Activated naive CD4-positive, alpha-beta T cell treated with anti-CD3 and anti-CD28 coated beads, Interleukin-2, amount 10 ng/mL, durations not matched to agents 5 hours and 36 hours (primary cell): ENCODE data around the gene ZNF426. TPM values are rescaled to one million over a fixed set of nuclear protein-coding genes. Genes with fewer than 3 reads are reported as not detected.

Source experiments
- total RNA-seq, 2 experiments: library from RNA; stranded (reverse); gene quantifications; one replicate each; pipeline ENCODE4 v1.2.3, GENCODE V29; 2021

The ZNF426 gene
- 10 to 100 TPM; 15.5 to 16.5 TPM for total RNA-seq

GRCh38 chr19:9538183-9539058, at the start of gene ZNF426:
ZNF426 (minus strand) TSS chr19:9538645; CDS start chr19:9536232, 2,413 bp downstream.

GRCh38 chr19:9584073-9584833, 45.8 kb upstream of the ZNF426 start, which contains the start of gene ZNF121:
ZNF121 (minus strand) TSS chr19:9584504; CDS start chr19:9568097, 16,407 bp downstream.

GRCh38 chr19:9498183-9498902, 40.1 kb downstream of the ZNF426 start, which contains the start of gene ZNF560:
ZNF560 (minus strand) TSS chr19:9498616; CDS start chr19:9475313, 23,303 bp downstream.

Other genes starting within 250 kb of the ZNF426 start
- 10 to 100 TPM in 1 of 2 experiments, 1 to 10 TPM in 1; 9.4 to 10.1 TPM for gene ZNF699, start 228.8 kb downstream of the ZNF426 start, total RNA-seq
- gene ZNF559, start 214.5 kb downstream of the ZNF426 start, total RNA-seq = 10 to 100 TPM; 15.3 to 20.1 TPM
- under 1 TPM; 0.45 to 0.75 TPM for gene ZNF177, start 175.6 kb downstream of the ZNF426 start, total RNA-seq
- 10 to 100 TPM; 34.7 to 38.0 TPM for gene ZNF266, start 103.1 kb downstream of the ZNF426 start, total RNA-seq
- gene ZNF560, start 40.0 kb downstream of the ZNF426 start, total RNA-seq = not detected
- gene ZNF121, start 45.9 kb upstream of the ZNF426 start, total RNA-seq = 10 to 100 TPM; 52.5 to 57.5 TPM
- 10 to 100 TPM; 30.2 to 32.4 TPM for gene ZNF561, start 82.6 kb upstream of the ZNF426 start, total RNA-seq
- gene ZNF562, start 136.5 kb upstream of the ZNF426 start, total RNA-seq = 10 to 100 TPM; 16.1 to 17.0 TPM
- 10 to 100 TPM in 1 of 2 experiments, 1 to 10 TPM in 1; 8.7 to 11.2 TPM for gene ZNF846, start 230.1 kb upstream of the ZNF426 start, total RNA-seq